HG03432 (cell line): ENCODE results near the gene CEP104.

ENCODE experiments used
- ATAC-seq: cut with Tn5 transposase; IDR thresholded peaks from one replicate; pipeline ENCODE4 v1.9.1; 2021; ENCODE audit warnings: mild to moderate bottlenecking, moderate library complexity; ENCODE audit not compliant: unreplicated experiment

CEP104 gene

GRCh38 chr1:3869751-3870301, 12.8 kb upstream of the CEP104 start:
- no peak for ATAC-seq

- ATAC-seq: no peak
These were observed 11.5 kb upstream of the CEP104 start for GRCh38 chr1:3868464-3869006.

DNA sequence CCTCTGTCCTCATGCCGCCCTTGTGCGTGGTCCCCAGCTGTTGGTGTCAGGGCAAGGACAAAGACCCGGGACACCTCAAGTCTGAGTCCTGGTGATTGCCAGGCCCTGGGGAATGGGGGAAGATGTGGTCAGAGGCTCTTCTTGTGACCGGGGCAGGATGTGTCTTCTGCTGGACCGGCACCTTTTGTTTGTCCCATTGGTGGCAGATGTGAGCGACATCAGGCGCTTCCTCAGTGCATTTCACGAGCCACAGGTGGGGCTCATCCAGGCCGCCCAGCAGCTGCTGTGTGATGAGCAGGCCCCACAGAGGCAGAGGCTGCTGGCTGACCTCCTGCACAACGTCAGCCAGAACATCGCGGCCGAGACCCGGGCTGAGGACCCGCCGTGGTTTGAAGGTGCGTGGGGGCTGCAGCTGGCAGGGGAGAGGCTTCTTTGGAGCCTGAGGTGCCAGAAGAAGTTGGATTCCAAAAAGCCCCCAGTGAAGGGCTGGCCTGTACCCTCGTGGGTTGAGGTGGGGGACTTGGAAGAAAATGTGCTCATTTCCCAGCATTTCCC, 8.7 kb upstream of the CEP104 start:
- no peak for ATAC-seq

DNA sequence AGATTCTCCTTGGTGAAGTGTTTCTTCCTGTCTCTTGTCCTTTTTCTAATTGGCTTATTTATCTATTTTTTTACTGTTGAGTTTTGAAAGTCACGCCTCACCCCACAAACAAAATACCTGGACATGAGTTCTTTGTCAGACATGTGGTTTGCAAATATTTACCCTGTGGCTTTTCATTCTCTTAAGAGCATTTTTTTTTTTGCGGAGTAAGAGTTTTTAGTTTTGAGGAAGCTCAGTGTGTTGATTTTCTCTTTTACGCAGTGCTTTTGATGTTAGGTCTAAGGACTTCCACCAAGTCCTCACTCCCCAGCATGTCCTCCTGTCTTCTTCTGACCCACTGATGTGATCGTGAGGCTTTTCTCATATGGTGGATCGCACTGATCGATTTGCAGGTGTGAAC, 7.9 kb upstream of the CEP104 start:
- ATAC-seq: no peak

DNA sequence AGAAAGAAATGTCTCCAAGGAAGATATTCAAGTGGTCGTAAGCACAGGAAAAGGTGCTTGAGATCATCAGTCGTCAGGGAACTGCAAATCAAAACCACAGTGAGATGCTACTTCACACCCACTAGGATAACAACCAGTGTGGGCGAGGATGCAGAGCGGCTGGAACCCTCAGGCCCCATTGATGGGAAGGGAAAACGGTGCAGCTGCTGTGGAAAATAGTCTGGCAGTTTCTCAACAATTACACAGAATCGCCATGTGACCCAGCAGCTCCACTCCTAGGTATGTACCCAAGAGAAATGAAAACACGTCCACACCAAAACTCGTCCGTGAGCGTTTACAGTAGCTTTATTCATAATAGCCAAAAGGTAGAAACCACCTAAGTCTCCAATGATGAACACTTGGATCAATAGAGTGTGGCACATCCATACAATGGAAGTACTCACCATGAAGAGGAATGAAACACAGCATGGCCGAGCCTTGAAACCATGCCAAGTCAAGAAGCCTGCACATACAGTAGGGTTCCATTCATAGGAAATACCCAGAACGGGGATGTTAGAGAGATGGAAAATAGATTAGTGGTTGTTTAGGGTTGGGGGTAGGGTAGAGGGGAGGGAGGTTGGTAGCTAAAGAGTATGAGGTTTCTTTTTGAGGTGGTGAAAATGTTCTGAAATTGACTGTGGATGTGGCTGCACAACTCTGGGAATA, 6.4 kb upstream of the CEP104 start:
- ATAC-seq: no peak

GRCh38 chr1:3858231-3858981, 1.4 kb upstream of the CEP104 start:
- ATAC-seq: no peak

- no peak for ATAC-seq
These were observed 749 bp upstream of the CEP104 start for GRCh38 chr1:3857791-3858129.

GRCh38 chr1:3852711-3853485, 4.1 kb downstream of the CEP104 start:
- no peak for ATAC-seq

GRCh38 chr1:3852091-3852490, 4.9 kb downstream of the CEP104 start:
- ATAC-seq: no peak

GRCh38 chr1:3851292-3851691, 5.7 kb downstream of the CEP104 start:
- no peak for ATAC-seq

- no peak for ATAC-seq
These were observed 6.2 kb downstream of the CEP104 start for GRCh38 chr1:3850857-3851256.

DNA sequence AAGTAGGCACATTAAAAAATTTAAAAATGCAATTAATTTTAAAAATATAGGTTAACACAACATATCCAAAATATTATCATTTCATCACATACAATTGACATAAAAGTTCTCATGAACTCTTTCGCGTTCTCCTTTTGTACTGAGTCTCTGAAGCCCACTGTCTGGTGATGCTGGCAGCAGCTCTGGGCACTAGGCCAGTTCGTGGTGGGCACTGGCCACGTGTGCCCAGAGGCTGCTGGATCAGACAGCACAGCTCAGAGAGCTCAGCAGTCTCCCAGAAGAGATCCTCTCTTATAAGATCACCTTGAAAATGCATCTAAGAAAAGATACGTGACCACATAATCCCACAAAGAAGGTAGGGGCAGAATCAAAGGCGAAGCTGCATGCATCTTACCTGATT, 9.9 kb downstream of the CEP104 start:
- ATAC-seq: no peak

DNA sequence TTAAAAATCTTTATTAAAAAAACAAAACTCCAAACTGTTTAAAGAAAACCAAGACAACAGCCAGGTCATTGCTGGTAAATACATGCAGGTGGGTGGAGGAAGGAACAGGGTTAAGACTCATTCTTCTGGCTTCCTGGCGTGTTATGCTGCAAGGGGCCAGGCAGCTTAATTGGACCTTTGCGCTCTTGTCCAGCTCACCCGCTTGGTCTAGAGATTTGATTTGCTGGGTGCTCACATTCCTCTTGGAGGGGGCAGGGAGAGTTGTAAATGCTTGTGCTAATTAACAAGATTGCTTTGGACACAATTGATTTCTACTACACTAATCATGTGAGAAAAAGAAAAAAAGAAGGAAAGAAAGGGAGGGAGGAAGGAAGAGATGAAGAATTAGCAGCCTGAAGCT, 10.5 kb downstream of the CEP104 start:
- no peak for ATAC-seq

- ATAC-seq: no peak
These were observed 14.1 kb downstream of the CEP104 start for GRCh38 chr1:3842912-3843311.

- no peak for ATAC-seq
These were observed 15.5 kb downstream of the CEP104 start for GRCh38 chr1:3841491-3841890.

GRCh38 chr1:3838788-3839187, 18.2 kb downstream of the CEP104 start:
- ATAC-seq: no peak

- ATAC-seq: no peak
These were observed 19.3 kb downstream of the CEP104 start for GRCh38 chr1:3837685-3838084.

DNA sequence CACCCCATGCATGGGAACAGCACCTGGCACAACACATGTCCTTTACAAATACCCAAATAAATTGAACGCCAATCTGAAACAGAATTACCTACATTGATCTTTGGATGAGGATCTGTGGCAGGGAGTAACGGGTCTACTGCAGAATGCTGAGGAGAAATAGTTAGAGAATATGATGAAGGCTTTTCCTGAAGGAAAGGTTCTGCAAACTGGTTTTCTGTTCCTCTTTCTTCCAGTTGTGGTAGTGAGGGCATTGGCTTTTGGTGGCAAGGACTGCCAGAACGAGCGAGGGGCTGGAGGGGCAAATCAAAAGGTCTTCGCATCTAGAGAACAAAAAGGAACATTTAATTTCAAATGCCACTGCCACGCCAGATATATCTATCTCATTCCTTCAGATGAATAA, 19.8 kb downstream of the CEP104 start:
- no peak for ATAC-seq

- ATAC-seq: no peak
These were observed 20.6 kb downstream of the CEP104 start for GRCh38 chr1:3836421-3836820.

DNA sequence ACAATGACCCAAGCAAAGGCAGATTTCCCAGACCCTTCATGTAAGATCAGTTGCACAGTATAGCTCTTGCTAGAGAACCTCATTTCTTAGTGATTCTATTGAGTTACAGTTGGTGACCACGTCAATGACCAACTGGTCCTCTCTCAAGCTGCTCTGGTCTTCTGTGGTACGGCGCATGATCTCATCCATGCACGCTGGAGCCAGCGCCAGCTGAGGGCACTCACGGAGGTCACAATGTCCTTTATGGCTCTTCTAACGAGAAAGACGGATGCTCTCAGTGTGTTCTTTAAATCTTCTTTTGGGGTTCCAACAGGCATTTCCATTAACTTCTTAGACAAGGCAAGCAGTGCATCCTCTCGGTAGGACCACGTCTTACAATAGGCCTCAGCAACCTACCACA, 22.3 kb downstream of the CEP104 start:
- ATAC-seq: no peak

DNA sequence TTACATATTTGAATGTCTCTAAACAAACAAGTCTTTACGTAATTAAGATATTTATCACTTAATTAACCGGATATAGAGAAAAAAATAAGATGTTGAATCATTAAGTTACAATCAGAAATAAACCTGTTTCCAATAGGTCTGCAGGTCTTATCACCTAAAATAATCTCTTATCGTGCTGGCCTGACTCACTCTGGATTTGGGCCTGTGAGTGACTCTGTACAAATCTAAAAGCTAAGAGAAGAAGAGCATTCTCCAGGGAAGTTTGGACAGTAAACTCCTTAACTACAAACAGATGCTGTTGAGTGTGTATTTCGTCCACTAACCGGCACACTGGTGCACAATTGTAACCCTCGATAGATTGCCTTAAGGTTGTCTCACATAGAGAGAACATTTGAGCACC, 25.3 kb downstream of the CEP104 start:
- ATAC-seq: no peak
